ENCODE data around the gene SLC47A2.

SLC47A2 gene

DNA sequence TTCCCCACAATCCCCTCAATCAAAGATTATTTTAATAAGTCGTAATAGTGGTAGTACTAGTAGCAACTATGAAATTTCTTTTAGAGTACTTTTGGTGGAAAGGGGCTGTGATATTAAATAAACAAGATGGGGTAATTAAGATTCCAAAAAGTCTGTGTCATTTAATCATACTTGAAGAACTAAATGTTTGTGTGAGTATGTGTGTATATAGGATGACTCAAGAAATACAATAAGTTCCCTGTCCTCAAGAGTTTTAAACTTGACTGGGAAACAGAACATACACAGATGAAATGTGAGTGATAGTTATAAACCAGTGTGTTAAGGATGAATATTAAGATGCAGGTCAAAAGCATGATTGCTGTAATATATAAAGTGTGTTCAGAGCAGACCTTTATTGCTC, 65.6 kb downstream of the SLC47A2 start:
- no peak overlapping the region for H3K4me3 ChIP-seq (ENCODE audit: low read length)
- TF ChIP-seq CTCF (IDR thresholded peaks at IDR 0.05; ENCODE audit: low read depth, low read length) (no peak), EZH2phosphoT487 (IDR thresholded peaks at IDR 0.05; ENCODE audit: low read depth) (no peak)

GRCh38 chr17:19649274-19649541, 67.2 kb downstream of the SLC47A2 start:
- Histone ChIP-seq H3K4me1 (ENCODE audit: low read length) (peaks cover 6% of the 10 kb centered on the region), H2AFZ (ENCODE audit: low read depth, low read length) (no peak overlapping the region), H3K36me3 (replicated peaks; ENCODE audit: low read depth, low read length) (no peaks in the 10 kb centered on the region), H3K27me3 (ENCODE audit: low read depth, low read length) (no peaks in the 10 kb centered on the region), H3K27ac (ENCODE audit: low read length) (no peak overlapping the region), H4K20me1 (ENCODE audit: insufficient read depth, low read length) (no peaks in the 10 kb centered on the region), H3K4me3 (ENCODE audit: low read length) (peak overlapping the region; percentile 84), H3K9me3 (ENCODE audit: insufficient read depth, low read length) (no peaks in the 10 kb centered on the region), H3K9ac (ENCODE audit: low read length) (peak overlapping the region; percentile 79), H3K79me2 (ENCODE audit: low read length) (no peaks in the 10 kb centered on the region), H3K4me2 (ENCODE audit: low read length) (peak overlapping the region; percentile 73)
- no peak for TF ChIP-seq EZH2phosphoT487 (IDR thresholded peaks at IDR 0.05; ENCODE audit: low read depth)
- no peak for TF ChIP-seq CTCF (IDR thresholded peaks at IDR 0.05; ENCODE audit: low read depth, low read length)

More for the DNA sequence above, 65.6 kb downstream of the SLC47A2 start:
- Histone ChIP-seq H3K27ac (ENCODE audit: low read length) (no peak overlapping the region), H2AFZ (ENCODE audit: low read depth, low read length) (no peak overlapping the region), H3K27me3 (ENCODE audit: low read depth, low read length) (no peaks in the 10 kb centered on the region), H3K4me2 (ENCODE audit: low read length) (no peak overlapping the region), H3K9me3 (ENCODE audit: insufficient read depth, low read length) (no peaks in the 10 kb centered on the region), H3K36me3 (replicated peaks; ENCODE audit: low read depth, low read length) (no peaks in the 10 kb centered on the region), H3K9ac (ENCODE audit: low read length) (no peak overlapping the region), H4K20me1 (ENCODE audit: insufficient read depth, low read length) (no peaks in the 10 kb centered on the region), H3K79me2 (ENCODE audit: low read length) (no peaks in the 10 kb centered on the region), H3K4me1 (ENCODE audit: low read length) (peaks cover 6% of the 10 kb centered on the region)

DNA sequence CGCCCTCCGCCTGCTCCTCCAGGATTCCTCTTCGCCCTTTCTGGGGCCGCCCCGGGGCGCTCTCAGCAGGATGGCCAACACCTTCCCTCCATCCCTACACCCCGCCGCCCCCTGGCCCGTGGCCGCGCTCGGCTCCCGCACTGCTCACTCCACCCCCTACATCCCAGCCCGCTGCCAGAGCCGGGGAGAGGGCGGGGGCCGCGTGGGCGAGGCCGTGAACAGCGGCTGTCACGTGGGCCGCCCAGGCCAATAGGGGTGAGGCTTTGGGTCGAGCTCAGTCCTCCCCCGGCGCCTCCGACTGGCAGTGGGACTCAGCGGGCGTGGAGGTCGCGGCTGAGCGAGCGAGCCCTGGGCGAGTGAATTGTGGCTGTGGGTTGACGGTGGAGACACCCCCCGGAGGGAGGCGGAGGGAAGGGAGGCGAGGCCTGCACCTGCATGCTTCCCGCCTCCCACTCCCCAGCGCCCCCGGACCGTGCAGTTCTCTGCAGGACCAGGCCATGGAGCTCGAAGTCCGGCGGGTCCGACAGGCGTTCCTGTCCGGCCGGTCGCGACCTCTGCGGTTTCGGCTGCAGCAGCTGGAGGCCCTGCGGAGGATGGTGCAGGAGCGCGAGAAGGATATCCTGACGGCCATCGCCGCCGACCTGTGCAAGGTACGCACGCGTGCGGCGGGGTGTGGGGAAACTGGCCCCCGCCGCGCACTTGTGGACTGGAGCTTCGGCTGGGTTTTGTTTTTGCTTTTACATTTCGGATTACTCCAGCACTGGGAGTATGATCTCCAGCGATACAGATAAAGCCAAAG, 67.7 kb downstream of the SLC47A2 start, which contains the start of gene ALDH3A2:
Gene ALDH3A2 (plus strand): TSS at position 277 of the 799 bp plus-strand sequence. CDS start 221 bp downstream, at position 498.
- H3K4me2 ChIP-seq (ENCODE audit: low read length) = peak within 1 kb of the TSS; percentile 73
- no peaks in the 10 kb centered on the region for H3K9me3 ChIP-seq (ENCODE audit: insufficient read depth, low read length)
- peak within 1 kb of the TSS; percentile 70 for H2AFZ ChIP-seq (ENCODE audit: low read depth, low read length)
- no peaks in the 10 kb centered on the region for H3K27me3 ChIP-seq (ENCODE audit: low read depth, low read length)
- H4K20me1 ChIP-seq (ENCODE audit: insufficient read depth, low read length) = no peaks in the 10 kb centered on the region
- peaks cover 6% of the 10 kb centered on the region for H3K4me1 ChIP-seq (ENCODE audit: low read length)
- peak within 1 kb of the TSS; percentile 84 for H3K4me3 ChIP-seq (ENCODE audit: low read length)
- H3K9ac ChIP-seq (ENCODE audit: low read length) = peak within 1 kb of the TSS; percentile 79
- H3K27ac ChIP-seq (ENCODE audit: low read length) = no peak within 1 kb of the TSS
- TF ChIP-seq CTCF (IDR thresholded peaks at IDR 0.05; ENCODE audit: low read depth, low read length) = no peak
- TF ChIP-seq EZH2phosphoT487 (IDR thresholded peaks at IDR 0.05; ENCODE audit: low read depth) = no peak
- no peaks in the 10 kb centered on the region for H3K79me2 ChIP-seq (ENCODE audit: low read length)
- no peaks in the 10 kb centered on the region for H3K36me3 ChIP-seq (replicated peaks; ENCODE audit: low read depth, low read length)

DNA sequence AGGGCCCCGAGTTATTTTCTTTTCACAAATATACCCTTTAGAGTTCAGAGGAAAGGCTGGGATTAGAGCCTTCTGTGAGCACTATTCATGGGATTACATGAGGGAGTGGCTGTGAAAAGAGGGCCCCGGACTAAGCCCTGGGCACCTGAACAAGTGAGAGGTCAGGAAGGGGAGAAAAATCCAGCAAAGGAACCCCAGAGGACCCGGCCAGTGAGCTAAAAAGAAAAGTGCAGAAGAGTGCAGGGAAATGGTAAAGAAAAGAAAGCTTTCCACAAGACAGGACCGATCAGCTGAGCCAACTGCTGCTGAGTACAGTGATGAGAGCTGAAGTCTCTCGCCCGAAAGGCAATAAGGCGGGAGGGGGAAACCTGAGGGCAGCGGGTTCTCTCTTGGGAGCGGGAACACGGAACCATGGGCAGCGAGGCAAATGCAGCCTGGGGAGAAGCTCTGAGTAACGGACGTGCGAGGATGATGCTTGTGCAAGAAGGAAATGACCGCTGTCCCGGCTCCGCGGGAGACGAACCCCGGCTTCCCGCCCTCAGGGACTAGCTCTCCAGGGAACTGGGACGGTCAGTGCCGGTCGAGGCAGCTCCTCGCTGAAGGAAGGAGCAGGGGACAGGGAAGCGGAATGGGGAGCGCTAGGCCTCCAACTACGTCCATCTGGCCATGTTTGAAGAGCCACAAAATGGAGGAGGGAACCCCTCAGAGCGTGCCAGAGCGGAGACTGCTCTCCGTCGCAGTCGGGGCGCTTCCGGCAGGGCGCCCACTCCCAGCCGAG, 68.5 kb downstream of the SLC47A2 start:
- H3K9ac ChIP-seq (ENCODE audit: low read length) = peak overlapping the region; percentile 79
- H4K20me1 ChIP-seq (ENCODE audit: insufficient read depth, low read length) = no peaks in the 10 kb centered on the region
- peaks cover 6% of the 10 kb centered on the region for H3K4me1 ChIP-seq (ENCODE audit: low read length)
- H3K36me3 ChIP-seq (replicated peaks; ENCODE audit: low read depth, low read length) = no peaks in the 10 kb centered on the region
- H3K4me3 ChIP-seq (ENCODE audit: low read length) = peak overlapping the region; percentile 84
- H3K79me2 ChIP-seq (ENCODE audit: low read length) = no peaks in the 10 kb centered on the region
- no peaks in the 10 kb centered on the region for H3K27me3 ChIP-seq (ENCODE audit: low read depth, low read length)
- H2AFZ ChIP-seq (ENCODE audit: low read depth, low read length) = peak overlapping the region; percentile 70
- no peak for TF ChIP-seq CTCF (IDR thresholded peaks at IDR 0.05; ENCODE audit: low read depth, low read length)
- no peak for TF ChIP-seq EZH2phosphoT487 (IDR thresholded peaks at IDR 0.05; ENCODE audit: low read depth)
- H3K4me2 ChIP-seq (ENCODE audit: low read length) = peak overlapping the region; percentile 73
- H3K9me3 ChIP-seq (ENCODE audit: insufficient read depth, low read length) = no peaks in the 10 kb centered on the region
- H3K27ac ChIP-seq (ENCODE audit: low read length) = no peak overlapping the region
